ENCODE measurements around the gene ARID5B.

ARID5B gene

DNA sequence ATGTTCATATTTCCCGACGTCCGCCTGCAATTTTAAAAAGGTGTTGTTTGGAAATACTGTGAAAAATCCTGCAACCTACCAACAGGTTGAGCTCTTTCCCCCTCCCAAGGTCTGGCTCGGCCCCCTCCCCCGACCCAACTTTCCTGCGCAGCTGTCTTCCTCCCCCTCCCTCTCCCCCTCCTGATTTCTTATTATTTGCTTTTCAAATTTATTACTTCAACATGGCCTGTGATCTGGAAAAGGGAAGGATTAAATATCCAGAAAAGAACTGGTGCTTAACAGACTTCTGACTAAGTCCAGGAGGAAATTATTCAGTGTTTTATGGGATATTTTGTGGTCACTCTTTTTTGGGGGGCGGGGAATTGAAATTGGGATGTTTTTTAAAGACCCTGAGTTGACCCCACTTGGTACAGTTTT is 2.4 kb downstream of the ARID5B start:
- no peak overlapping the region for H2AFZ ChIP-seq
- H3K4me3 ChIP-seq (ENCODE audit: low read depth, low read length) = peak overlapping the region; percentile 69
- no peaks in the 10 kb centered on the region for H3K4me1 ChIP-seq
- H3K27ac ChIP-seq = no peak overlapping the region
- no peak overlapping the region for H3K9ac ChIP-seq
- no peaks in the 10 kb centered on the region for H3K79me2 ChIP-seq
- peak overlapping the region; percentile 90 for H3K4me2 ChIP-seq (ENCODE audit: low read length)
- no peaks in the 10 kb centered on the region for H3K27me3 ChIP-seq (ENCODE audit: control insufficient read depth, insufficient read depth, low read length)
- H3K9me3 ChIP-seq (ENCODE audit: control insufficient read depth, low read length) = no peaks in the 10 kb centered on the region
- TF ChIP-seq CTCF (IDR thresholded peaks at IDR 0.05) = no peak
- H3K36me3 ChIP-seq (ENCODE audit: control insufficient read depth, insufficient read depth, low read length) = no peaks in the 10 kb centered on the region

GRCh38 chr10:61904733-61905725 is 3.5 kb downstream of the ARID5B start:
- Histone ChIP-seq H3K79me2 (no peaks in the 10 kb centered on the region), H3K9ac (no peak overlapping the region), H3K27ac (no peak overlapping the region), H3K27me3 (ENCODE audit: control insufficient read depth, insufficient read depth, low read length) (no peaks in the 10 kb centered on the region), H3K9me3 (ENCODE audit: control insufficient read depth, low read length) (no peaks in the 10 kb centered on the region), H3K36me3 (ENCODE audit: control insufficient read depth, insufficient read depth, low read length) (no peaks in the 10 kb centered on the region), H3K4me2 (ENCODE audit: low read length) (peak overlapping the region; percentile 10), H3K4me1 (no peaks in the 10 kb centered on the region), H3K4me3 (ENCODE audit: low read depth, low read length) (no peak overlapping the region), H2AFZ (no peak overlapping the region)
- no peak for TF ChIP-seq CTCF (IDR thresholded peaks at IDR 0.05)

GRCh38 chr10:61905837-61906561 is 4.5 kb downstream of the ARID5B start:
- no peaks in the 10 kb centered on the region for H3K4me1 ChIP-seq
- no peaks in the 10 kb centered on the region for H3K79me2 ChIP-seq
- no peak overlapping the region for H3K9ac ChIP-seq
- no peaks in the 10 kb centered on the region for H3K27me3 ChIP-seq (ENCODE audit: control insufficient read depth, insufficient read depth, low read length)
- no peak overlapping the region for H2AFZ ChIP-seq
- no peaks in the 10 kb centered on the region for H3K9me3 ChIP-seq (ENCODE audit: control insufficient read depth, low read length)
- no peak overlapping the region for H3K4me3 ChIP-seq (ENCODE audit: low read depth, low read length)
- no peak overlapping the region for H3K27ac ChIP-seq
- no peak for TF ChIP-seq CTCF (IDR thresholded peaks at IDR 0.05)
- no peak overlapping the region for H3K4me2 ChIP-seq (ENCODE audit: low read length)
- H3K36me3 ChIP-seq (ENCODE audit: control insufficient read depth, insufficient read depth, low read length) = no peaks in the 10 kb centered on the region

GRCh38 chr10:61906562-61906901 is 5.0 kb downstream of the ARID5B start:
- H3K4me1 ChIP-seq = no peaks in the 10 kb centered on the region
- H3K79me2 ChIP-seq = no peaks in the 10 kb centered on the region
- H3K9me3 ChIP-seq (ENCODE audit: control insufficient read depth, low read length) = no peaks in the 10 kb centered on the region
- no peak for TF ChIP-seq CTCF (IDR thresholded peaks at IDR 0.05)
- H3K36me3 ChIP-seq (ENCODE audit: control insufficient read depth, insufficient read depth, low read length) = no peaks in the 10 kb centered on the region
- no peak overlapping the region for H3K4me3 ChIP-seq (ENCODE audit: low read depth, low read length)
- no peaks in the 10 kb centered on the region for H3K27me3 ChIP-seq (ENCODE audit: control insufficient read depth, insufficient read depth, low read length)
- no peak overlapping the region for H3K4me2 ChIP-seq (ENCODE audit: low read length)
- H3K27ac ChIP-seq = no peak overlapping the region
- no peak overlapping the region for H3K9ac ChIP-seq
- no peak overlapping the region for H2AFZ ChIP-seq

All from parathyroid adenoma (tissue), 2 donors.